ENCODE results near the gene PBX1. TPM values are rescaled to one million over a fixed set of nuclear protein-coding genes. Genes with fewer than 3 reads are reported as not detected.

PBX1 gene
- total RNA-seq, 2 donors from 2014 or later = 59.9 to 79.2 TPM

GRCh38 chr1:164745736-164746135 is 186.8 kb downstream of the PBX1 start:
- 97 to 100% methylated on average over 3 to 4 of the region's 5 CpGs for WGBS, 2 experiments (ENCODE audit: insufficient coverage in 1 of 2, insufficient read length in 1 of 2)
- Histone ChIP-seq H3K4me3 (ENCODE audit: low read length) (no peak overlapping the region), H3K27me3 (ENCODE audit: control insufficient read depth, insufficient read depth, low read length, poor library complexity, severe bottlenecking) (no peaks in the 10 kb centered on the region), H3K9ac (ENCODE audit: extremely low read depth, low read length, poor library complexity, severe bottlenecking) (no peak overlapping the region), H3K9me3 (ENCODE audit: control insufficient read depth, low read length) (no peaks in the 10 kb centered on the region), H3K27ac (ENCODE audit: low read depth, low read length) (no peak overlapping the region), H3K36me3 (ENCODE audit: control insufficient read depth, insufficient read depth, low read length) (no peaks in the 10 kb centered on the region), H3K4me1 (ENCODE audit: control insufficient read depth, insufficient read depth, low read length) (peaks cover 16% of the 10 kb centered on the region)
- TF ChIP-seq, protein P1, sequence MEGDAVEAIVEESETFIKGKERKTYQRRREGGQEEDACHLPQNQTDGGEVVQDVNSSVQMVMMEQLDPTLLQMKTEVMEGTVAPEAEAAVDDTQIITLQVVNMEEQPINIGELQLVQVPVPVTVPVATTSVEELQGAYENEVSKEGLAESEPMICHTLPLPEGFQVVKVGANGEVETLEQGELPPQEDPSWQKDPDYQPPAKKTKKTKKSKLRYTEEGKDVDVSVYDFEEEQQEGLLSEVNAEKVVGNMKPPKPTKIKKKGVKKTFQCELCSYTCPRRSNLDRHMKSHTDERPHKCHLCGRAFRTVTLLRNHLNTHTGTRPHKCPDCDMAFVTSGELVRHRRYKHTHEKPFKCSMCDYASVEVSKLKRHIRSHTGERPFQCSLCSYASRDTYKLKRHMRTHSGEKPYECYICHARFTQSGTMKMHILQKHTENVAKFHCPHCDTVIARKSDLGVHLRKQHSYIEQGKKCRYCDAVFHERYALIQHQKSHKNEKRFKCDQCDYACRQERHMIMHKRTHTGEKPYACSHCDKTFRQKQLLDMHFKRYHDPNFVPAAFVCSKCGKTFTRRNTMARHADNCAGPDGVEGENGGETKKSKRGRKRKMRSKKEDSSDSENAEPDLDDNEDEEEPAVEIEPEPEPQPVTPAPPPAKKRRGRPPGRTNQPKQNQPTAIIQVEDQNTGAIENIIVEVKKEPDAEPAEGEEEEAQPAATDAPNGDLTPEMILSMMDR (conservative IDR thresholded peaks at IDR 0.05) = no peak
- H3K9me3 Mint-ChIP-seq = no peaks in the 10 kb centered on the region
- no peak overlapping the region for H3K4me3 Mint-ChIP-seq
- H3K36me3 Mint-ChIP-seq (ENCODE audit: low read depth) = no peaks in the 10 kb centered on the region
- no peak for DNase-seq
- H3K27ac Mint-ChIP-seq = no peak overlapping the region
- H3K27me3 Mint-ChIP-seq (ENCODE audit: insufficient read depth) = no peaks in the 10 kb centered on the region
- peaks cover 28% of the 10 kb centered on the region for H3K4me1 Mint-ChIP-seq

- H3K4me1 ChIP-seq (ENCODE audit: control insufficient read depth, insufficient read depth, low read length) = peaks cover 16% of the 10 kb centered on the region
- no peak overlapping the region for H3K9ac ChIP-seq (ENCODE audit: extremely low read depth, low read length, poor library complexity, severe bottlenecking)
- no peak overlapping the region for H3K27ac ChIP-seq (ENCODE audit: low read depth, low read length)
- H3K27me3 Mint-ChIP-seq (ENCODE audit: insufficient read depth) = no peaks in the 10 kb centered on the region
- H3K27ac Mint-ChIP-seq = no peak overlapping the region
- WGBS, 2 experiments (ENCODE audit: insufficient coverage in 1 of 2, insufficient read length in 1 of 2) = 96 to 100% methylated on average over 3 to 5 of the region's 5 CpGs
- H3K36me3 Mint-ChIP-seq (ENCODE audit: low read depth) = no peaks in the 10 kb centered on the region
- no peak for DNase-seq
- H3K27me3 ChIP-seq (ENCODE audit: control insufficient read depth, insufficient read depth, low read length, poor library complexity, severe bottlenecking) = no peaks in the 10 kb centered on the region
- H3K4me3 Mint-ChIP-seq = no peak overlapping the region
- H3K9me3 Mint-ChIP-seq = no peaks in the 10 kb centered on the region
- H3K4me3 ChIP-seq (ENCODE audit: low read length) = no peak overlapping the region
- TF ChIP-seq, protein P1 (conservative IDR thresholded peaks at IDR 0.05) = no peak
- peaks cover 28% of the 10 kb centered on the region for H3K4me1 Mint-ChIP-seq
- no peaks in the 10 kb centered on the region for H3K9me3 ChIP-seq (ENCODE audit: control insufficient read depth, low read length)
- H3K36me3 ChIP-seq (ENCODE audit: control insufficient read depth, insufficient read depth, low read length) = no peaks in the 10 kb centered on the region
Measured at GRCh38 chr1:164746632-164747031, 187.6 kb downstream of the PBX1 start.

- H3K27ac ChIP-seq (ENCODE audit: low read depth, low read length) = no peak overlapping the region
- no peaks in the 10 kb centered on the region for H3K36me3 Mint-ChIP-seq (ENCODE audit: low read depth)
- H3K4me1 Mint-ChIP-seq = peaks cover 31% of the 10 kb centered on the region
- peaks cover 16% of the 10 kb centered on the region for H3K4me1 ChIP-seq (ENCODE audit: control insufficient read depth, insufficient read depth, low read length)
- H3K9me3 ChIP-seq (ENCODE audit: control insufficient read depth, low read length) = no peaks in the 10 kb centered on the region
- WGBS, 2 experiments (ENCODE audit: insufficient coverage in 1 of 2, insufficient read length in 1 of 2) = 70 to 77% methylated on average over 5 to 10 of the region's 10 CpGs
- no peaks in the 10 kb centered on the region for H3K9me3 Mint-ChIP-seq
- no peak overlapping the region for H3K27ac Mint-ChIP-seq
- no peaks in the 10 kb centered on the region for H3K36me3 ChIP-seq (ENCODE audit: control insufficient read depth, insufficient read depth, low read length)
- no peaks in the 10 kb centered on the region for H3K27me3 Mint-ChIP-seq (ENCODE audit: insufficient read depth)
- no peak for DNase-seq
- TF ChIP-seq, protein P1 (conservative IDR thresholded peaks at IDR 0.05) = no peak
- H3K27me3 ChIP-seq (ENCODE audit: control insufficient read depth, insufficient read depth, low read length, poor library complexity, severe bottlenecking) = no peaks in the 10 kb centered on the region
- peak overlapping the region; percentile 25 for H3K4me3 ChIP-seq (ENCODE audit: low read length)
- no peak overlapping the region for H3K9ac ChIP-seq (ENCODE audit: extremely low read depth, low read length, poor library complexity, severe bottlenecking)
- no peak overlapping the region for H3K4me3 Mint-ChIP-seq
Measured at GRCh38 chr1:164748253-164748899, 189.4 kb downstream of the PBX1 start.

All from endodermal cell (in vitro differentiated cells).